ENCODE results near the gene KIF2C. TPM values are rescaled to one million over a fixed set of nuclear protein-coding genes. Genes with fewer than 3 reads are reported as not detected.

The KIF2C gene
- polyA plus RNA-seq, 1 donor from 2014 or later, result 1.5 TPM

DNA sequence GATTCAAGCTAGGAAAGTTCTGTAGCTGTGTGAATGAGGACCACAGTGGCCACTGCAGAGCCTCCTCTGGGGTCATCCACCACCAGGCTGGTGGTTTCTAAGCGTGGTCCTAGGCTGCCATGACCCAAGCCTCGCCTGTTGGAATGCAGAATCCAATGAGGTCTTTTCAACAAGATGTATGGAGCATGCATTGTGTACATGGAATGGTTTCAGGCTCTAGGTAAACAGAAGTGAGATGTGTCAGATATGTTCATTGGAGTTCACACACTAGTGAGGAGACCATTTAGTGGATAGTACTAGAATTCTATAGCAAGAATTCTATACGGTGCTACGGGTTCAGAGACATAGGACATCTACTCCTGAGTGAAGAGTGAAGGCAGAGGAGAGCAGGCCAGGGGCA, 19.4 kb upstream of the KIF2C start:
- H3K4me2 ChIP-seq (ENCODE audit: low read length), result no peak overlapping the region
- H3K36me3 ChIP-seq (ENCODE audit: insufficient read depth, low read length), result no peaks in the 10 kb centered on the region
- H3K27me3 ChIP-seq (ENCODE audit: insufficient read depth, low read depth, low read length), result no peaks in the 10 kb centered on the region
- H3K4me3 ChIP-seq (ENCODE audit: low read length), result no peak overlapping the region
- H4K20me1 ChIP-seq (ENCODE audit: insufficient read depth), result no peaks in the 10 kb centered on the region
- H3F3A ChIP-seq (ENCODE audit: insufficient read depth, low read length, poor library complexity, severe bottlenecking), result no peaks in the 10 kb centered on the region
- no peaks in the 10 kb centered on the region for H3K9me2 ChIP-seq (ENCODE audit: insufficient read depth, low read length)
- H3K9me3 ChIP-seq (ENCODE audit: low read length), result no peaks in the 10 kb centered on the region
- TF ChIP-seq REST (IDR thresholded peaks at IDR 0.05; ENCODE audit: borderline replicate concordance), result no peak
- no peak overlapping the region for H3K9ac ChIP-seq (ENCODE audit: low read length)
- no peak overlapping the region for H2AFZ ChIP-seq (ENCODE audit: low read depth, low read length)
- no peak overlapping the region for H3K27ac ChIP-seq (ENCODE audit: low read length)
- no peaks in the 10 kb centered on the region for H3K79me2 ChIP-seq (replicated peaks; ENCODE audit: insufficient read depth, low read length)

DNA sequence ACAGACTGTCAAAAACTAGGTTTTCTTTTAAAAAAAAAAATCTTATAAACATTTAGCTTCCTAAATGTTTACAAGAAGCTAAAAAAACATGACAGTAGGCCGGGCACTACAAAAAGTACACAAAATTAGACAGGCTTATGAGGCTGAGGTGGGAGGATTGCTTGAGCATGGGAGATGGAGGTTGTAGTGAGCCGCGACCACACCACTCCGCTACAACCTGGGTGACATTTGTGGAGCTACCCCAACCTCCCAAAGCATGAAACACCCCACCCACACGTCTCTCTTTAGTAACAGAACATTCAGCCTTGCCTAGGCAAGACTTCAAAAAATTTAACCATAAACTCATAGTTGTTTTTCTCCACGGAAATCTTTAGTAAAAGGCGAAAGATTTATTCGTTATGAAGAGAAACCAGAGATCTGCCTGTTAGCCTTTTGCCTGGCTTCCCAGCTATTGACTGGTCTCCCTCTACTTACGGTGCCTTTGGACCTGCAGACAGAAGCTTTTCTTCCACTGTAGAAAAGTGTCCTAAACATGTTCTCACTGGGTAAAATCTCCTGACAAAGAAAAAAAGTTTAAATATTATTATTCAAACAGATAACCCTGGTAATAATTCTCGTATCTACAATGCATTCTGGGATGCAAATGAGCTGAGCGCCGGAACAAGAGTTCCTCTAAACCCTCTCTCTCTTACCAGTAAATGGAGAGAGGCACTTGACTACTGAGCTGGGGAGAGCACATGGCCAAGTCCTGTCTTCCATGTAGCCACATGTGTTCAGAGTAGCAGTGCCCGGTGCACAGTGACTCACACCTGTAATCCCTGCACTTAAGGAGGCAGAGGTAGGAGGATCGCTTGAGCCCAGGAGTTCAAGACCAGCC, 17.9 kb upstream of the KIF2C start:
- Histone ChIP-seq H3K9me2 (ENCODE audit: insufficient read depth, low read length) (no peaks in the 10 kb centered on the region), H4K20me1 (ENCODE audit: insufficient read depth) (no peaks in the 10 kb centered on the region), H3F3A (ENCODE audit: insufficient read depth, low read length, poor library complexity, severe bottlenecking) (no peaks in the 10 kb centered on the region), H3K27ac (ENCODE audit: low read length) (no peak overlapping the region), H3K27me3 (ENCODE audit: insufficient read depth, low read depth, low read length) (no peaks in the 10 kb centered on the region), H3K9me3 (ENCODE audit: low read length) (no peaks in the 10 kb centered on the region), H3K4me3 (ENCODE audit: low read length) (no peak overlapping the region), H3K79me2 (replicated peaks; ENCODE audit: insufficient read depth, low read length) (no peaks in the 10 kb centered on the region), H3K4me2 (ENCODE audit: low read length) (no peak overlapping the region), H2AFZ (ENCODE audit: low read depth, low read length) (no peak overlapping the region), H3K36me3 (ENCODE audit: insufficient read depth, low read length) (no peaks in the 10 kb centered on the region), H3K9ac (ENCODE audit: low read length) (no peak overlapping the region)
- TF ChIP-seq CTCF (IDR thresholded peaks at IDR 0.05; ENCODE audit: poor library complexity, severe bottlenecking), result no peak
- TF ChIP-seq POLR2AphosphoS5 (IDR thresholded peaks at IDR 0.05), result no peak
- no peak for TF ChIP-seq EZH2 (IDR thresholded peaks at IDR 0.05; ENCODE audit: borderline replicate concordance, insufficient read depth, low read length, poor library complexity, severe bottlenecking)
- no peak for TF ChIP-seq EP300 (conservative IDR thresholded peaks at IDR 0.05; ENCODE audit: poor library complexity, severe bottlenecking)
- no peak for TF ChIP-seq SMC3 (conservative IDR thresholded peaks at IDR 0.05; ENCODE audit: poor library complexity)
- TF ChIP-seq RAD21 (conservative IDR thresholded peaks at IDR 0.05), result no peak
- no peak for TF ChIP-seq MXI1 (conservative IDR thresholded peaks at IDR 0.05; ENCODE audit: poor library complexity, severe bottlenecking)
- TF ChIP-seq REST (IDR thresholded peaks at IDR 0.05; ENCODE audit: borderline replicate concordance), result no peak
- TF ChIP-seq TAF1 (IDR thresholded peaks at IDR 0.05; ENCODE audit: low read depth), result no peak

Measured in neural cell (in vitro differentiated cells).